RPMI7951 (cell line): ENCODE data around the gene PSMB5. TPM values are rescaled to one million over a fixed set of nuclear protein-coding genes. Genes with fewer than 3 reads are reported as not detected.

ENCODE experiments used
- DNase-seq: peaks from one replicate; pipeline ENCODE4 v3.0.0-alpha.2; 2012; ENCODE audit warnings: low read depth
- total RNA-seq: library from RNA; depleted of rRNA; stranded (reverse); fragments of >200 nt; shearing (Covaris generic); gene quantifications from 2 replicates; pipeline ENCODE4 v1.2.3, GENCODE V29; 2014

PSMB5 gene
- total RNA-seq, 1 experiment from 2014 or later, result 309 TPM

DNA sequence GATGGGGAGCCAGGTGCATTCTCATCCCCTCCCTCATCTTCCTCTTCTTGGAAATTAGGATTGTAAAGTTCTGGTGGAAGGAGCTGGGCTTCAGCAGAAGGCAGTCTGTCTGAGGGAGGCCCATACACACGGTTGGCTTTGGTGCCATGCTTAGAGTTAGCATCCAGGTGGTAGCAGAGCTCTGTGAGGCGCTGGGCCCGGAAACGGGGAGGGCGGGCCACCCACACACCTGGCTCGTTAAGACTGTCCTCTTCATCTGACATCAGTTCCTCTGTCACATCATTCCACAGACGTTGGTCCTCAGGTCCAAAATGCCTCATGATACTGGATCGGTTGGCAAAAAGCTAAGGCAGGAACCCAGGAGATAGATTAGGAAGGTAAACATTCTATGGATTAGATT lies 47.4 kb downstream of the PSMB5 start:
- no peak for DNase-seq

DNA sequence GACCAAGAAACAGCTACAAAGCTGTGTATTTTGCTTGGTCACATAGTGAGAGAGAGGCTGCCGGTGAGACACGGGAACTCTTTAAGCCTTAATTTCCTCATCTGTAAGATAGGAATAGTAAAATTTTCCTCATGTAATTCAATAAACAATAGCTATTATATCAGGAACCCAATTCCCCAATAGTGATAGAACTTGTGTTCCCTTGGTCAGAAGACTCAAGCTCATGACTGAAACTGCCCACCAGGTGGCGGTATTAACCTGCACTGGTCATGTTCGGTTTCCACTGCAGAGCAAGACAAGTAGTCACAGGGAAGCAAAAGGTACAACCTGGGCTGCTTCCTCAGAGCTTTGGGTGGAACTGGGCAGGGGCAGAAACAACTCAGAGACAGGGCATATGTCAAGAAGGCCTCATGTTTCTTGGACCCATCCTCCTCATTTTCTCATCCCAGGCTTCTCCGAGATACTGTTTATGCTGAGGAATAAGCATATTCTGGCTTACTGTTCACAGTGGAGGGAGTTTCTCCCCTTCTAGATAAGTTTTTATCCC lies 48.1 kb downstream of the PSMB5 start:
- peak; percentile 70 for DNase-seq

- DNase-seq, result no peak
These were observed 48.7 kb downstream of the PSMB5 start for GRCh38 chr14:22985894-22986507.

- no peak for DNase-seq
These were observed 49.6 kb downstream of the PSMB5 start for GRCh38 chr14:22984959-22985658.

- peak; percentile 93 for DNase-seq
These were observed 52.0 kb downstream of the PSMB5 start, which contains the start of gene AJUBA for GRCh38 chr14:22982477-22983245. Gene AJUBA (minus strand): TSS chr14:22982551. CDS start chr14:22982266, 285 bp downstream.

- DNase-seq, result no peak
These were observed 52.7 kb downstream of the PSMB5 start for GRCh38 chr14:22981876-22982476.

DNA sequence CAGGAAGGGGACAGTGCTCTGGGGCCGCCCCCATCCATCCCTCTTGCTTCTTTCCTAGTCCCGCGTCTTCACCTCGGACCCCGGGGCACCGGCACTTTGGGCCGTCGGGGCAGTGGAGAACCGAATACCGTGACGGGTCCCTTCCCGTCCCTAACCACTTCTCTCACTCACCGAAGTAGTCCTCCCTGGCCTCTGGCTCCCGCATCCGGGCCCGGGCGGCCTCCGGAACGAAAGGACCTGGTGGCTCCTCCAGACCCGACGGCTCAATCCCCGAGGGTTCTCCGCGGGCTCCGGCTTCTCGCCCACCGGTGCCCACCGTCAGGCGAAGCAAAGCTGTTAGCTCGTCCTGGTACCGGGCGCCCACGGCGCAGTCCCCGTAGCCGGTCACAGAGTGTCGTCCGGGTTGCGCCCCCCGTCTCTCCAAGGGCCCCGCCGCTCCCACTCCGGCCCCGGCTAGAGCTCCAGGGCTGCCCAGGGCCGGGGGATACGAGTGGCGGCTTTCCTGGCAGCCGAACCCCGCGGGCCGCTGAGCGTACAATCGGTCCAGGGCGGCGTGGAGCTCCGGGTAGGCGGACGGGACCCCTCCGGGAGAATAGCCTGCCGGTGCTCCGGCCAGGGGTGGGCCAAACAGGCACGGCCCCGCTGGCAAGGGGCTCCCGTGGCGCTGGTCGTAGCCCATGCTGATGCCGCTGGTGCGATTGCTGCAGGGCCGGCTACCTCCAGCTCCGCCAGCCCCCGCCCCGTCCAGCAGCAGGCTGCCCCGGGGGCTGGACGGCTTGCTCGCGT lies 53.4 kb downstream of the PSMB5 start:
- peak; percentile 23 for DNase-seq

DNA sequence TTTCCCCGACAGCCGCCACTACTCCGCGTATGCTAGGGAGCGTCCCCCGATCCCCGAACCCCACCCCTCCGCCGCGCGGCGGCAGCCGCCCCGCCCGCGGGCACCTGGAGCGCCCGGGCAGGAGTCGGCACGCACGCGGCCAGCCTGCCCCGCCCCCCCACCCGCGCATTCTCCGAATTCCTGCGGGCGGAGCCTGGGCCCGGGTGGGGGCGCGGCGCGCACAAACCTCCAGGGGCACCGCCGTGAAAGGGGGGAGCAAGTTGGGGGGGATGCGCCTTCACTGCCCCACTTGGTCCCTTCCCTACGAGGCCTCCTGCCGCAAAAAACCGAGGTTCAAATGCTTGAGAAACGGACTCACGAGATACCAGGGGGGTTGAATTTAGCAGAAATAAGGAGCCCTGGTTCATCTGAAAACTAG lies 54.0 kb downstream of the PSMB5 start:
- peak; percentile 65 for DNase-seq

DNA sequence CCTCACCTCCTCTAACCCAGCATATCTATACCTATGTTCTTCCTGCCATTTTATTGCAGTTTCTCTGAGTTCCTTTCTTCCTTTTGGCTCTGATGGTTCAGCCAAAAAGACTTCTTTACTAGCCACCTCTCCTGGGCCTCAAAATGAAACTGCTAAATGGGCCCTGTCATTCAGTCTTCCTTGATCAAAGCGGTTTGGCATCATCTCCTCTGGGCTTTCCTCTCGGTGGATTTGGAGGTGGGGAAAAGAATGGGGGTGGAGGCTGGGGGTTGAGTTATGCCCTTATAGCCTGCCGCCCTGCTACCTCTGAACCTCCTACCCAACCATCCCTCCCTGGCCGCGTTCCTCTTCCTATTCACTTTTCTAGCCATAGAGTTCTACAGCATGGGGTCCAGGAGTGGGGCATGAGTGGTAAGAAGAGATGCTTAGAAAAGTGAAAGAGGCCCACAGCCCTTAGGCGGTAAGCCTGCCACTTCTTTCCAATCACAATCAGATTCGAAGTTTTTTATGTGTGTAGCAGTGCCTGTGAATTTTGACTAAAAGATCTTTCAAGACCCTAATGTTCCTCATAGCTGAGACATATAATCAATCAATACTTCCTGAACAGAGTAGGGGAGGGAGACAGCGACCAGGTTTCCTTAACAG lies 54.8 kb downstream of the PSMB5 start:
- DNase-seq, result peak; percentile 51

- DNase-seq, result peak; percentile 14
These were observed 55.6 kb downstream of the PSMB5 start for GRCh38 chr14:22978981-22979671.

- no peak for DNase-seq
These were observed 56.2 kb downstream of the PSMB5 start for GRCh38 chr14:22978487-22978837.

DNA sequence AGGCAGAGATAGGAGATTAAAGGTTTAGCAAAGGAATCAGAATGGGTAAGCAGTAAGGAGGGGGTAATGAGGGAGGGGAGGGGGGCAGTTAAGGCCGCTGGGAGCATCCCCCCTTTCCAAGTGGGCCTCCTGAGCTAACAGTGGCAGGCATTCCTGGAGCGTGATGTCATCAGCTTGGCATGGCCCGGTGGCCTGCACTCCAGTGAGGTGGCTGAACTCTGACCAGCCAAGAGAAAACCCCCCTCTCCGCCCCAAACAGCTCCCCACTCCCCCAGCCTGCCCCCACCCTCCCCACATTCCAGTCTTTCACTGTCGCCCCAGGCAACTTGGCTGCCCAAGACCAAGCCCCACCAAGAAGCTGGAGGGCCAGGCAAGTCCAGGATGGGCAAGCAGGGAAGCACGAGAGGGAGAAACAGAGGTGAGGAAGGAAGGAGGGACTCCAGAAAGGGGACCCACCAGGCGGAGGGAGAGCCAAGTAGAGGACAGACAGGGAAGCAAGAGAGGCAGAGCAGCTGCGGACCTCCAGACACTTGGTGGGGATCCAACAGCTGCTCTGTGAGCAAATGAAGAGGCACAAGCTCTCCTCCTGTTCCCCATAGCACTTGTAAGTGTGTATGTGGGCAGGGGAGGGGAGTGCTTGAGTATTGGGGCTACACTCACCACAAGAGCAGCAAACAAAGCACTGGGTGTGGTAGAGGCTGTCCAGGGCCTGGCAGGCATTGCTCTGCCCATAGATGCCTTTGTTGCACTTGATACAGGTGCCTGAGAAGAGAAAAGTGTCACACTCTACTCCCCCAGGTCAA lies 56.8 kb downstream of the PSMB5 start:
- DNase-seq, result peak; percentile 88

DNA sequence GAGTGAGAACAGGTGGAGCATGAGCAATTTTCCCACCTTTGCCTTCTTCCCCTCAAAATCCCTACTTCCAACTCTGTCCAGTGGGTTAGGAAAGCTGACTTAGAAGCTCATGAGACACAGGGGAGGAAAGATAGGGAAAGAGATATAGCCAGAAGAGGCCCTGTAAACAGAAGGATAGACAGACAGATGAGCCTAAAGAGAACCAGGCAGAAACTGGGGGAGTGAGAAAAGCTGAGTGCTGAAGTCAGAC lies 57.3 kb downstream of the PSMB5 start:
- DNase-seq, result no peak

- DNase-seq, result peak; percentile 29
These were observed 57.9 kb downstream of the PSMB5 start for GRCh38 chr14:22976620-22977433.
